A673 (cell line): ENCODE data around the gene ACCS. TPM values are rescaled to one million over a fixed set of nuclear protein-coding genes. Genes with fewer than 3 reads are reported as not detected.

Experiments used
- BruUV-seq: library from RNA; stranded (reverse); fragments of 400-500 nt; replicated peaks from 2 replicates; lab custom pipeline; 2021; lab: Mats Ljungman, UMichigan
- CTCF ChIA-PET: fragments of 300-600 bp; sonication (Branson Sonifier 250); formaldehyde crosslinking; loops from one replicate; lab custom pipeline; 2022; ENCODE audit warnings: antibody characterized with exemption; lab: Charles Lee
- POLR2A ChIA-PET: fragments of 300-600 bp; sonication (Branson Sonifier 250); formaldehyde crosslinking; loops from one replicate; lab custom pipeline; 2022; ENCODE audit warnings: antibody characterized with exemption; ENCODE audit not compliant: low non-redundant PET; lab: Charles Lee
- DNase-seq: peaks from one replicate; pipeline ENCODE4 v3.0.0-alpha.2; 2015; ENCODE audit warnings: low spot score
- H3K27ac ChIP-seq: fragments of 200-600 bp; sonication (generic); 2 replicates; pipeline ENCODE4 v1.5.1; 2016; ENCODE audit warnings: mixed run types, low read depth, mild to moderate bottlenecking, mixed read lengths, antibody characterized with exemption, low read length; ENCODE audit not compliant: poor library complexity, severe bottlenecking
- H3K27me3 ChIP-seq: fragments of 200-600 bp; sonication (generic); replicated peaks from 2 replicates; pipeline ENCODE4 v1.6.1; 2017; ENCODE audit warnings: mixed run types, low read depth, mild to moderate bottlenecking, mixed read lengths, antibody characterized with exemption, low read length; ENCODE audit not compliant: insufficient read depth, poor library complexity
- H3K36me3 ChIP-seq: fragments of 200-600 bp; sonication (generic); 2 replicates; pipeline ENCODE4 v1.6.1; 2016; ENCODE audit warnings: mixed run types, mild to moderate bottlenecking, mixed read lengths, antibody characterized with exemption, low read length; ENCODE audit not compliant: insufficient read depth, poor library complexity, severe bottlenecking
- H3K4me1 ChIP-seq: fragments of 200-600 bp; sonication (generic); 2 replicates; pipeline ENCODE4 v1.6.1; 2017; ENCODE audit warnings: mixed run types, mild to moderate bottlenecking, mixed read lengths, antibody characterized with exemption, low read length; ENCODE audit not compliant: insufficient read depth, poor library complexity, severe bottlenecking
- H3K4me3 ChIP-seq: fragments of 200-600 bp; sonication (generic); 2 replicates; pipeline ENCODE4 v1.5.1; 2016; ENCODE audit warnings: low read depth, mixed run types, mild to moderate bottlenecking, mixed read lengths, low read length; ENCODE audit not compliant: poor library complexity, severe bottlenecking
- H3K9me3 ChIP-seq: fragments of 200-600 bp; sonication (generic); 2 replicates; pipeline ENCODE4 v1.6.1; 2016; ENCODE audit warnings: mixed run types, low read depth, mild to moderate bottlenecking, mixed read lengths, antibody characterized with exemption, low read length; ENCODE audit not compliant: poor library complexity, severe bottlenecking
- CTCF ChIP-seq: fragments of 300-800, 200-600 bp; sonication (generic); conservative IDR thresholded peaks from 2 replicates; pipeline ENCODE4 v1.5.1; 2017; ENCODE audit warnings: low read depth, mild to moderate bottlenecking, antibody characterized with exemption, low read length, moderate library complexity, mixed read lengths
- EZH2 ChIP-seq: fragments of 200-600 bp; sonication (generic); IDR thresholded peaks from 2 replicates; pipeline ENCODE4 v1.6.1; 2017; ENCODE audit warnings: borderline replicate concordance, low read depth, mild to moderate bottlenecking, mixed read lengths, antibody characterized with exemption, low read length; ENCODE audit not compliant: poor library complexity, severe bottlenecking
- intact Hi-C: fragments of 100-400 bp; cut with micrococcal nuclease; formaldehyde crosslinking; loops from one replicate; pipeline ENCODE4 v1.10.0; 2022; ENCODE audit not compliant: unreplicated experiment
- total RNA-seq: library from RNA; stranded (reverse); gene quantifications from 2 replicates; pipeline ENCODE4 v1.2.3, GENCODE V29; 2021

The ACCS gene
- total RNA-seq, 1 experiment from 2014 or later: 28.4 TPM

- CTCF ChIA-PET: no interaction called here
- Histone ChIP-seq H3K4me1 (peaks cover 11% of the 10 kb centered on the region), H3K27me3 (no peaks in the 10 kb centered on the region), H3K36me3 (peaks cover 60% of the 10 kb centered on the region), H3K4me3 (no peak overlapping the region), H3K27ac (no peak overlapping the region), H3K9me3 (no peaks in the 10 kb centered on the region)
- POLR2A ChIA-PET: no interaction called here
- no peak for DNase-seq
- intact Hi-C loops: no loop called here
- no TSS peak for BruUV-seq
- TF ChIP-seq EZH2 (no peak), CTCF (no peak)
Observed at GRCh38 chr11:44126304-44126703, 60.2 kb downstream of the ACCS start.

GRCh38 chr11:44127130-44127529 lies 61.1 kb downstream of the ACCS start:
- Histone ChIP-seq H3K27ac (no peak overlapping the region), H3K4me1 (peaks cover 11% of the 10 kb centered on the region), H3K27me3 (no peaks in the 10 kb centered on the region), H3K9me3 (no peaks in the 10 kb centered on the region), H3K4me3 (no peak overlapping the region), H3K36me3 (peaks cover 57% of the 10 kb centered on the region)
- TF ChIP-seq EZH2: no peak
- TF ChIP-seq CTCF: no peak
- ChIA-PET CTCF (interaction anchor here (1.0 kb wide), 1 partner anchor 33 kb away, joined by 3 read pairs; no protein-coding TSS in a partner anchor), POLR2A (no interaction called here)
- intact Hi-C loops: no loop called here
- DNase-seq: no peak
- no TSS peak for BruUV-seq

GRCh38 chr11:44128729-44129128 lies 62.7 kb downstream of the ACCS start:
- TF ChIP-seq CTCF (no peak), EZH2 (no peak)
- no TSS peak for BruUV-seq
- Histone ChIP-seq H3K4me1 (peaks cover 27% of the 10 kb centered on the region), H3K27ac (no peak overlapping the region), H3K27me3 (no peaks in the 10 kb centered on the region), H3K9me3 (no peaks in the 10 kb centered on the region), H3K4me3 (no peak overlapping the region), H3K36me3 (peaks cover 57% of the 10 kb centered on the region)
- CTCF ChIA-PET: no interaction called here
- intact Hi-C loops: no loop called here
- no peak for DNase-seq
- POLR2A ChIA-PET: no interaction called here
